Stimulated activated naive CD8-positive, alpha-beta T cell treated with anti-CD3 and anti-CD28 coated beads, Interleukin-15, Interleukin-2, amounts not matched to agents 100 ng/mL and 50 ng/mL, for 24 hours (primary cell): ENCODE results near the gene MAD1L1.

Experiments
- H3K27ac Mint-ChIP-seq: one replicate; pipeline ENCODE4 v1.8.0; 2021; ENCODE audit warnings: mild to moderate bottlenecking, mixed read lengths
- H3K27me3 Mint-ChIP-seq: one replicate; pipeline ENCODE4 v1.8.0; 2021; ENCODE audit warnings: mixed read lengths
- H3K36me3 Mint-ChIP-seq: one replicate; pipeline ENCODE4 v1.8.0; 2021; ENCODE audit warnings: low read depth, mixed read lengths
- H3K4me1 Mint-ChIP-seq: one replicate; pipeline ENCODE4 v1.8.0; 2021; ENCODE audit warnings: low read depth, mixed read lengths
- H3K4me3 Mint-ChIP-seq: one replicate; pipeline ENCODE4 v1.8.0; 2021; ENCODE audit warnings: mild to moderate bottlenecking, mixed read lengths
- H3K9me3 Mint-ChIP-seq: one replicate; pipeline ENCODE4 v1.8.0; 2021; ENCODE audit warnings: mixed read lengths

The MAD1L1 gene

GRCh38 chr7:2181077-2181854 lies 51.5 kb downstream of the MAD1L1 start:
- no peak overlapping the region for H3K27ac Mint-ChIP-seq
- H3K36me3 Mint-ChIP-seq = peaks cover 44% of the 10 kb centered on the region
- no peaks in the 10 kb centered on the region for H3K4me1 Mint-ChIP-seq
- H3K27me3 Mint-ChIP-seq = no peaks in the 10 kb centered on the region
- H3K4me3 Mint-ChIP-seq = no peak overlapping the region
- no peaks in the 10 kb centered on the region for H3K9me3 Mint-ChIP-seq

DNA sequence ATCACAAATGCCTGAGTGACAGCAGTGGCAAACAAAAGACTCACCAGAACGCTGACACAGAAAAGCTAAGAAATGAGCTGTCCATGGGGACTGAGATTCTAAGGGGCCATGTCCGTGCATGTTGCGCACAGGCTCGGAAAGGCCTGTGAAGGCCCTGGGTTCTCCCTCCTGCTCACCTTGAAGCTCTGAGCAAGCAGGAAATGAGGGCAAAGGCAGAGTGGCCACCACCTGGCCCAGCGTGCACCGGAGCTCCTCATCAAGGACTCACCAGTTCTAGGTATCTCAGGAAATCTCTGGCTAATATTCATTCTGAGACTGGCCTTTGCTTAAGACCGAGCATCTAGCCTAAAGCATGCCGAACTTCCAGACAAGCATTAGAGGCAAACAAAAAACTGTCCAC lies 52.7 kb downstream of the MAD1L1 start:
- no peaks in the 10 kb centered on the region for H3K4me1 Mint-ChIP-seq
- no peak overlapping the region for H3K27ac Mint-ChIP-seq
- no peaks in the 10 kb centered on the region for H3K27me3 Mint-ChIP-seq
- no peaks in the 10 kb centered on the region for H3K9me3 Mint-ChIP-seq
- peaks cover 33% of the 10 kb centered on the region for H3K36me3 Mint-ChIP-seq
- H3K4me3 Mint-ChIP-seq = no peak overlapping the region

GRCh38 chr7:2175514-2175913 lies 57.2 kb downstream of the MAD1L1 start:
- Mint-ChIP-seq H3K27me3 (no peaks in the 10 kb centered on the region), H3K4me3 (no peak overlapping the region), H3K9me3 (no peaks in the 10 kb centered on the region), H3K27ac (no peak overlapping the region), H3K4me1 (no peaks in the 10 kb centered on the region), H3K36me3 (peaks cover 27% of the 10 kb centered on the region)

DNA sequence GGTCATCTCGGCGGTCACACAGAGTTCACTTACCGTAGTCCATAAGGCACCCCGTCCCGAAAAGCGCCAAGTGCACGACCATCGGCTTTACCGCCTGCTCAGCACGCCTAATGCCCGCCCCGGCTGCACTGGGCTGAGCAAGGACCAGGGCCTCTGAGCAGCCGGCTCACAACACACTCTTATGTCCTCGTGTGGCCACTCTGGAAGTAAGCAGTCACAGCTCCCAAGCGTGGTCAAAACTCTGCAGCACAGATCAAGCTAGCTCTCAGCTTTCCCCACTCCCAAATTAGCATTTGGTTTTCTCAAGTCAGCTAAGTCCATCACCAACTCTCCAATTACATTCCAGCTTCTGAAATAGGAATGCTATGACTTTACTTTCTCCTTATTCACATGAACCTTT lies 57.7 kb downstream of the MAD1L1 start:
- Mint-ChIP-seq H3K4me1 (no peaks in the 10 kb centered on the region), H3K36me3 (peaks cover 29% of the 10 kb centered on the region), H3K9me3 (no peaks in the 10 kb centered on the region), H3K27ac (no peak overlapping the region), H3K4me3 (no peak overlapping the region), H3K27me3 (no peaks in the 10 kb centered on the region)

DNA sequence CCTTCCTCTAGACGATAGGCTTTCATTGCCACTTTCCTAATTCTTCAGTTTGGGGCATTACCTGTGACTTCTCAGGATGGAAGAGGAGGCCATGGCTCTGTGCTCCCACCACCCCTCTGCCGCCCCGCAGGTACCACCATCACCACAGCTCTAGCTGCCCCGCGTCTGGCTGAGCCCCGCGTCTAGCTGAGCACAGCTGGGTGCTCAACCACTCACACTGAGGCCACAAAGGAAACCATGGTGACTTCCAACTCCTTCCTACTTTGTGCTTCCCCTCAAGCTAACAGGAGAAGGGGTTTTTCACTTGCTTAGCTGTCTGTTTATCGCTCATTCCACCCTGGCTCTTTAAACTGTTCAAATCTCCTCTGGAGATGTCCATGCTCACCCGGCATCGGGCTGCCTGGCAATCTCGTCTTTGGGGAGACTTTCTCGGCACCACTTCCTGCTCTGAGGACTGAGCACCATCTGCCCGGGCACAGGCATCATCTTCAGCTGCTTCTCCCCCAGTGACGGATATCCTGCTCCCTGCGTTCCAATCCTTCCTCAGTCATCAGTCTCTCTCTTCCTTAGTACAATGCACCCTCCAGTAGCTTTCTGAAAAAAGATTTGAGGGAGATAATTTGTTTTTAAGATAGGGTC lies 59.4 kb downstream of the MAD1L1 start:
- Mint-ChIP-seq H3K27me3 (no peaks in the 10 kb centered on the region), H3K4me1 (no peaks in the 10 kb centered on the region), H3K36me3 (peaks cover 31% of the 10 kb centered on the region), H3K9me3 (no peaks in the 10 kb centered on the region), H3K4me3 (no peak overlapping the region), H3K27ac (no peak overlapping the region)

DNA sequence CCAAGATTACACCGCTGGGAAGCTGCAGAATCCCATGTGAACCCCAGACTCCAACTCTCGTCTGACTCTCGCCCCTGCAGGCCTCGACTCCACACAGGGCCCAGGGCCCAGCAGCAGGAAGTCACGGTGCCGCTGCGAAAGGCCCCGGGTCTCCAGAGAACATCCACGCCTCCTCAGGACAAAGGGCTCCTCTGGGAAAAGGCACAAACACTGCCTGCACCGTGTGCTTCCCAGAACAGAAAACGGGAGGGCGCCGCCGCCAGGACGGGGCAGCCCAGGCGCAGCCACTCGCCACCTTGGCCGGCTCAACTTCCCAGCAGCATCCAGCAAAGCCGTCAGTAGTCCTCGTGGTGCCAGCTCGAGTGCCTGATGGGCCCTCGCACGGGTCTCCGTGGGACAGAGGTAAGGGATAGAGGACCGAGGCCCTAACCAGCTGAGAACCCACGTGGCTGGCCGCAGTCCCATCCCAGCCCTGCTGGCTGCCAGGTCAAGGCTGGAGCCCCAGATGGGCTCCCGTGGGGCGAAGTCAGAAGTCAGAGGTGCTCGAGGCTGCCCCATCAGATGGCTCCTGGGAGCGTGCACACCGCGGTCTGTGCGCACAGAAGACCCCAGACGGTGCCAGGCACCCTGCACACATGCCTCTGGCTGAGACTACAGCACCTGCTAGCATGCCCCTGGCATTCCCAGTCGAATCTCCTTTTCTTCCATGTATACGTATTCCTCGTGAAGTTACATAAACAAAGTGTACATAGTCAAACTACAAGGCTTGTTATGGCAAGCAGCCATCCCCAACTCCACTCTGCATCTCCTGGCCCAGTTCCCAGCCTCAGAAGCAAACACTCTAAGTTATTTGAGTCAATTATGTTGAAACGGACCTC lies 60.2 kb downstream of the MAD1L1 start:
- Mint-ChIP-seq H3K9me3 (no peaks in the 10 kb centered on the region), H3K36me3 (peaks cover 27% of the 10 kb centered on the region), H3K4me3 (no peak overlapping the region), H3K27me3 (no peaks in the 10 kb centered on the region), H3K4me1 (no peaks in the 10 kb centered on the region), H3K27ac (no peak overlapping the region)

- Mint-ChIP-seq H3K27me3 (no peaks in the 10 kb centered on the region), H3K4me3 (no peak overlapping the region), H3K4me1 (no peaks in the 10 kb centered on the region), H3K27ac (no peak overlapping the region), H3K36me3 (peaks cover 21% of the 10 kb centered on the region), H3K9me3 (no peaks in the 10 kb centered on the region)
Observed at GRCh38 chr7:2171855-2172254, 60.9 kb downstream of the MAD1L1 start.

- Mint-ChIP-seq H3K27ac (no peak overlapping the region), H3K36me3 (peaks cover 21% of the 10 kb centered on the region), H3K4me1 (no peaks in the 10 kb centered on the region), H3K9me3 (no peaks in the 10 kb centered on the region), H3K27me3 (no peaks in the 10 kb centered on the region), H3K4me3 (no peak overlapping the region)
Observed at GRCh38 chr7:2170576-2171521, 61.9 kb downstream of the MAD1L1 start.

DNA sequence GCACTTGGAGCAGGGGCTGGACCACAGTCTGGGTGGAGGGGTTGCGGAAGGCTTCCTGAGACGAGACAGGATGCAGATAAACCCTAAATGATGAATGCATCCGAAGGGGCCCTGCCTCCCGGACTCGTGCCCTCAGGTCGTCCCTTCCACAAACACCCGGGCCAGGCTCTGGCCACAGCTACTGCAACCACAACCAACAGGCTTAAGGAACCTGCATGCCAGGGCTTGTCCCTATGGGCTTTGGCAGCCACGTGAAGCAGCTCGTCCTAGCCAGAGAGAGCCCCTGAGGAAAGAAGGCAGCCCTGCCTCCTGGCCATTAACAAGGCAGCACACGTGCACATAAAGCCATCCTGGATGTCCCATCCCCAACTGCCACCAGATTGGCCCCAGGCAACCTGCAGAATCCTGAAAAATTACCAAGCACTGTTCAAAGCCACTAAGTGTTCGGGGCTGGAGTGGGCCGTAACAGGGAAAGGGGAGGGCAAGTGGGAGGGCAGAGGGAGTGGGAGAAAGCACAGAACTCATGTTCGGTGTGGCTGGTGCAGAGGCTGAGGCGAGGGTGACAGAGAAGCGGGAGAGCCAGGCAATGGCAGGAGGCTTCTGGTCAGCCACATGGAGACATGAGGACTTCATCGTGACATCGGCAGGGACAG lies 62.7 kb downstream of the MAD1L1 start:
- no peak overlapping the region for H3K27ac Mint-ChIP-seq
- H3K9me3 Mint-ChIP-seq = no peaks in the 10 kb centered on the region
- no peaks in the 10 kb centered on the region for H3K27me3 Mint-ChIP-seq
- H3K36me3 Mint-ChIP-seq = peaks cover 21% of the 10 kb centered on the region
- H3K4me1 Mint-ChIP-seq = no peaks in the 10 kb centered on the region
- no peak overlapping the region for H3K4me3 Mint-ChIP-seq

- Mint-ChIP-seq H3K27me3 (no peaks in the 10 kb centered on the region), H3K4me1 (no peaks in the 10 kb centered on the region), H3K27ac (no peak overlapping the region), H3K36me3 (peaks cover 21% of the 10 kb centered on the region), H3K9me3 (no peaks in the 10 kb centered on the region), H3K4me3 (no peak overlapping the region)
Observed at GRCh38 chr7:2168615-2169311, 64.0 kb downstream of the MAD1L1 start.

DNA sequence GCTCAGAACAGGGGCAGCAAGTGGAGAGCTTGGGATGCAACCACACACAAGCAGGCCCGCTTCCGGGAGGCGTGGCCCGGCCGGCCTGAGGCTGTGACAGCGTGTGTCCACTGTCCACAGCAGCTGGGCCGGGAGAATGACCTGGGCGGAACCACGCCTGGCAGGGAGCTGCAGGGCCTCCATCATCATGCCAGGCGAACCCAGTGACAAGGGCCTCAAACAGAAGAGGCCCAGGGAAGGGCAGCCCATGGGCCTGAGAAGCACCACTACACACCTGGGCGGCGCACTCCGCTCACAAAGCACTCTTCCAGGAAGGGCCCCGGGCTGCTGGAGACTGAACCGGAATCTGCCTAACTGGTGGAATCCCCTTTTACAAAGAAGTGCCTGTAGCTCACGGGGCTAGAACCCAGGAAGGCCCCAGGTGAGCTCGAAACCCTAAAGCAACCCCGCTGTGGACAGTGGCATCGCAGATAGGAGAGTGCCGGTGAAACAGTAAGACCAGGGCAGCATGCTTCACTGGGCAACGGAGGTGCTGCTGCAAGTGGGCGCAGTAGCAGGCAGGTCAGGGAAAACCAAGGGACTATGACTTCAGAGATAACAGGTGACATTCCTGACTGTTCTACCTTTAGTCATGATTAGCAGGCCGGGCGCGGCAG lies 66.0 kb downstream of the MAD1L1 start:
- Mint-ChIP-seq H3K4me3 (no peak overlapping the region), H3K36me3 (peaks cover 17% of the 10 kb centered on the region), H3K4me1 (no peaks in the 10 kb centered on the region), H3K27ac (no peak overlapping the region), H3K27me3 (no peaks in the 10 kb centered on the region), H3K9me3 (no peaks in the 10 kb centered on the region)

- no peaks in the 10 kb centered on the region for H3K4me1 Mint-ChIP-seq
- no peak overlapping the region for H3K27ac Mint-ChIP-seq
Observed at GRCh38 chr7:2165610-2166594, 66.8 kb downstream of the MAD1L1 start.

More at GRCh38 chr7:2165610-2166594, 66.8 kb downstream of the MAD1L1 start:
- Mint-ChIP-seq H3K27me3 (no peaks in the 10 kb centered on the region), H3K36me3 (peaks cover 13% of the 10 kb centered on the region), H3K4me3 (no peak overlapping the region), H3K9me3 (no peaks in the 10 kb centered on the region)
